Measurements from ENCODE around the gene EIF4G1. TPM values are rescaled to one million over a fixed set of nuclear protein-coding genes. Genes with fewer than 3 reads are reported as not detected.

The EIF4G1 gene
- total RNA-seq, 1 experiment from 2014 or later: 532 TPM

DNA sequence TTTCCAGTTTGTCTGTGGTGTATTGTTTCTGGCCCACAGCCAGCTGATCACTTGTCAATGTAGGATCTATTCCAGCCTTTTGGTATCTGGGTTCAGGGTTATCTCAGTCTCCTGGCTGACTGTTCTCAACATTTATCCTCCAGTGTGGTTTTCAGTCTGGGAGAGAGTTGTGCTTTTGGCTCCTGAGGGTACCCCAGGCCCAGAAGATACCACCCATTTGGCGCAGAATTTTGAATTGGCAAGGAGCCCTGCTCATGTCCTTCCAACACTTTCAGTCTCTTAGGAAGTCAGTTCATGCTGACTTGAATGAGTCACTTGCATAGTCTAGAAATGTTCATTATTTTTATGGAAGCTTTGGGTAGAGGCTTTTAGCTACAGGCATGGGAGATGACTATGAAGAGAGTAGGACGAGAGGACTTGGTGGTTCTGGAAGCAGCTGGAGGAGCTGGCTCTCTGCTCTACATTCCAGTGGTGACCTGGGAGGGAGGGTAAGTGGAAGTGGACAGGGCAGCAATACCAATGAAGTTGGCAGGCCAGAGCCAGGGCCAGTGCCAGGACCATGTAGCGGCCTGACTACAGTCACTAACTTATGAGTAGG is 54.3 kb downstream of the EIF4G1 start:
- Histone ChIP-seq H3T11ph (ENCODE audit: low read length) (no peak overlapping the region), H2BK20ac (ENCODE audit: low read depth, low read length, poor library complexity, severe bottlenecking) (no peak overlapping the region), H3K9me3 (ENCODE audit: control insufficient read depth, low read depth, low read length) (no peaks in the 10 kb centered on the region), H3K4ac (ENCODE audit: low read depth, low read length) (no peak overlapping the region), H2BK120ac (ENCODE audit: low read depth, low read length, poor library complexity, severe bottlenecking) (no peak overlapping the region), H3K9ac (ENCODE audit: extremely low read depth, insufficient read length, low read length) (no peak overlapping the region), H4K91ac (ENCODE audit: insufficient read length, low read depth, low read length) (no peak overlapping the region), H3K4me2 (ENCODE audit: insufficient read depth, insufficient read length, low read length) (no peak overlapping the region), H3K27me3 (ENCODE audit: insufficient read depth, low read length) (no peaks in the 10 kb centered on the region), H2AFZ (ENCODE audit: low read length) (no peak overlapping the region), H3K56ac (ENCODE audit: insufficient read length, low read depth, low read length) (no peak overlapping the region), H4K5ac (ENCODE audit: insufficient read length, low read depth, low read length) (no peak overlapping the region), H4K20me1 (ENCODE audit: control insufficient read depth, insufficient read depth, insufficient read length) (no peaks in the 10 kb centered on the region), H2BK12ac (ENCODE audit: insufficient read length, low read depth, low read length) (no peak overlapping the region), H3K4me1 (ENCODE audit: insufficient read depth, low read length) (no peaks in the 10 kb centered on the region), H3K27ac (ENCODE audit: insufficient read length, low read depth, low read length) (no peak overlapping the region), H3K14ac (ENCODE audit: insufficient read depth, low read length) (no peak overlapping the region), H2AK5ac (ENCODE audit: insufficient read length, low read length) (no peak overlapping the region), H3K23ac (ENCODE audit: insufficient read length, low read depth, low read length) (no peak overlapping the region), H4K8ac (replicated peaks; ENCODE audit: insufficient read length, low read depth, low read length) (no peak overlapping the region), H3K79me1 (ENCODE audit: insufficient read depth, low read depth, low read length, poor library complexity, severe bottlenecking) (no peaks in the 10 kb centered on the region), H2BK5ac (ENCODE audit: insufficient read length, low read length) (no peak overlapping the region), H3K18ac (ENCODE audit: insufficient read length, low read depth, low read length) (no peak overlapping the region), H2BK15ac (ENCODE audit: low read depth, low read length) (no peak overlapping the region), H3K79me2 (ENCODE audit: insufficient read depth, low read length) (no peaks in the 10 kb centered on the region; the same call in 1 of the 2 replicates), H3K23me2 (ENCODE audit: insufficient read length, low read depth, low read length, poor library complexity, severe bottlenecking) (peaks cover under 1% of the 10 kb centered on the region)
- no CpG with 5 or more reads among the region's 3 CpGs for WGBS (ENCODE audit: extremely low coverage, insufficient read length, low lambda C conversion rate)
- TF ChIP-seq, protein P1, sequence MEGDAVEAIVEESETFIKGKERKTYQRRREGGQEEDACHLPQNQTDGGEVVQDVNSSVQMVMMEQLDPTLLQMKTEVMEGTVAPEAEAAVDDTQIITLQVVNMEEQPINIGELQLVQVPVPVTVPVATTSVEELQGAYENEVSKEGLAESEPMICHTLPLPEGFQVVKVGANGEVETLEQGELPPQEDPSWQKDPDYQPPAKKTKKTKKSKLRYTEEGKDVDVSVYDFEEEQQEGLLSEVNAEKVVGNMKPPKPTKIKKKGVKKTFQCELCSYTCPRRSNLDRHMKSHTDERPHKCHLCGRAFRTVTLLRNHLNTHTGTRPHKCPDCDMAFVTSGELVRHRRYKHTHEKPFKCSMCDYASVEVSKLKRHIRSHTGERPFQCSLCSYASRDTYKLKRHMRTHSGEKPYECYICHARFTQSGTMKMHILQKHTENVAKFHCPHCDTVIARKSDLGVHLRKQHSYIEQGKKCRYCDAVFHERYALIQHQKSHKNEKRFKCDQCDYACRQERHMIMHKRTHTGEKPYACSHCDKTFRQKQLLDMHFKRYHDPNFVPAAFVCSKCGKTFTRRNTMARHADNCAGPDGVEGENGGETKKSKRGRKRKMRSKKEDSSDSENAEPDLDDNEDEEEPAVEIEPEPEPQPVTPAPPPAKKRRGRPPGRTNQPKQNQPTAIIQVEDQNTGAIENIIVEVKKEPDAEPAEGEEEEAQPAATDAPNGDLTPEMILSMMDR (conservative IDR thresholded peaks at IDR 0.05): no peak
- DNase-seq: no peak
- peaks cover 38 to 60% (median 58%) of the 10 kb centered on the region in 3 experiments for H3K36me3 Mint-ChIP-seq (ENCODE audit: insufficient read depth in 1 of 3, low read depth in 3 of 3)
- no peak overlapping the region; a peak in 1 of 7 replicates for H3K27ac Mint-ChIP-seq
- H3K9me3 Mint-ChIP-seq: no peaks in the 10 kb centered on the region
- peaks cover 9% of the 10 kb centered on the region for H3K27me3 Mint-ChIP-seq (ENCODE audit: low read depth)
- peaks cover 15 to 19% of the 10 kb centered on the region in 2 experiments for H3K4me1 Mint-ChIP-seq
- no peak overlapping the region; a peak in 1 of 5 replicates for H3K4me3 Mint-ChIP-seq
